Measurements from ENCODE around the gene TMEM100. TPM values are rescaled to one million over a fixed set of nuclear protein-coding genes. Genes with fewer than 3 reads are reported as not detected.
"Not testable (repeated sequence)": the region's sequence is repeated elsewhere in the genome, so short reads cannot be mapped to it uniquely, and the experiment has no call there.

Gene TMEM100
- total and polyA plus RNA-seq, 8 donors = 0.29 to 51.6 (median 26.1) TPM

- intact Hi-C loops (cut with DNase I; ENCODE audit: low total_unique reads) = no loop called here
- H3K9me3 ChIP-seq = no peaks in the 10 kb centered on the region
- peaks cover 0 to 9% (median 1%) of the 10 kb centered on the region in 4 donors for H3K4me1 ChIP-seq
- no peak for DNase-seq
- peak overlapping the region in 1 of 5 donors; percentile 69 for H3K27ac ChIP-seq
- TF ChIP-seq, protein P1, sequence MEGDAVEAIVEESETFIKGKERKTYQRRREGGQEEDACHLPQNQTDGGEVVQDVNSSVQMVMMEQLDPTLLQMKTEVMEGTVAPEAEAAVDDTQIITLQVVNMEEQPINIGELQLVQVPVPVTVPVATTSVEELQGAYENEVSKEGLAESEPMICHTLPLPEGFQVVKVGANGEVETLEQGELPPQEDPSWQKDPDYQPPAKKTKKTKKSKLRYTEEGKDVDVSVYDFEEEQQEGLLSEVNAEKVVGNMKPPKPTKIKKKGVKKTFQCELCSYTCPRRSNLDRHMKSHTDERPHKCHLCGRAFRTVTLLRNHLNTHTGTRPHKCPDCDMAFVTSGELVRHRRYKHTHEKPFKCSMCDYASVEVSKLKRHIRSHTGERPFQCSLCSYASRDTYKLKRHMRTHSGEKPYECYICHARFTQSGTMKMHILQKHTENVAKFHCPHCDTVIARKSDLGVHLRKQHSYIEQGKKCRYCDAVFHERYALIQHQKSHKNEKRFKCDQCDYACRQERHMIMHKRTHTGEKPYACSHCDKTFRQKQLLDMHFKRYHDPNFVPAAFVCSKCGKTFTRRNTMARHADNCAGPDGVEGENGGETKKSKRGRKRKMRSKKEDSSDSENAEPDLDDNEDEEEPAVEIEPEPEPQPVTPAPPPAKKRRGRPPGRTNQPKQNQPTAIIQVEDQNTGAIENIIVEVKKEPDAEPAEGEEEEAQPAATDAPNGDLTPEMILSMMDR (IDR thresholded peaks at IDR 0.05) = no peak
- TF ChIP-seq EP300 (IDR thresholded peaks at IDR 0.05) = no peak
- TF ChIP-seq POLR2A (IDR thresholded peaks at IDR 0.05) = no peak
- no peak for TF ChIP-seq POLR2AphosphoS5 (IDR thresholded peaks at IDR 0.05)
- no peaks in the 10 kb centered on the region for H3K36me3 ChIP-seq
- 71 to 82% (median 77%) methylated on average over 3 of the region's 3 CpGs for WGBS, 5 donors
- no peak overlapping the region for H3K4me3 ChIP-seq
- H3K27me3 ChIP-seq = no peaks in the 10 kb centered on the region
Observed at GRCh38 chr17:55673743-55674506, 48.7 kb downstream of the TMEM100 start.

DNA sequence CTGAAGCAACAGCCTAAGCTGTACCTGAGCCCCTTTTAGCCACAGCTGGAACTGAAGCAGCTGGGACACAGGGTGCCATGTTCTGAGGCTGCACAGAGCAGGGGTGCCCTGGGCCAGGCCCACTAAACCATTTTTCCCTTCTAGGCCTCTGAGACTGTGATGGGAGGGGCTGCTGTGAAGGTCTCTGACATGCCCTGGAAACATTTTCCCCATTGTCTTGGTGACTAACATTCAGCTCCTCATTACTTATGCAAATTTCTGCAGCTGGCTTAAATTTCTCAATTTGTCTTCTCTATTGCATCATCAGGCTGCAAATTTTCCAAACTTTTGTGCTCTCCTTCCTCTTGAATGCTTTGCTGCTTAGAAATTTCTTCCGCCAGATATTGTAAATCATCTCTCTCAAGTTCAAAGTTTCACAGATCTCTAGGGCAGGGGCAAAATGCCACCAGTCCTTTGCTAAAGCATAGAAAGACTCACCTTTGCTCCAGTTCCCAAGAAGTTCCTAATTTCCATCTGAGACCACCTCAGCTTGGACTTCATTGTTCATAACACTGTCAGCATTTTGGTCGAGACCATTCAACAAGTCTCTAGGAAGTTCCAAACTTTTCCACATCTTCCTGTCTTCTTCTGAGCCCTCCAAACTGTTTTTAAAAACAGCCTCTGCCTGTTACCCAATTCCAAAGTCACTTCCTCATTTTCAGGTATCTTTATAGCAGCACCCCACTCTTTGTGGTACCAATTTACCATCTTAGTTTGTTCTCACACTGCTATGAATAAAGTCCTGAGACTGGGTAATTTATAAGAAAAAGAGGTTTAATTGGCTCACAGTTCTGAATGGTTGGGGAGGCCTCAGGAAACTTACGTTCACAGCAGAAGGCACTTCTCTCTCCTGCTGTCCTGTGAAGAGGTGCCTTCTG lies 49.8 kb downstream of the TMEM100 start:
- no peaks in the 10 kb centered on the region for H3K36me3 ChIP-seq
- peaks cover 0 to 20% (median 4%) of the 10 kb centered on the region in 4 donors for H3K4me1 ChIP-seq
- intact Hi-C loops (cut with DNase I; ENCODE audit: low total_unique reads) = no loop called here
- H3K27ac ChIP-seq = peak overlapping the region in 4 of 5 donors; percentile 17 to 69 (median 37)
- no peak overlapping the region for H3K4me3 ChIP-seq
- H3K9me3 ChIP-seq = no peaks in the 10 kb centered on the region
- no peaks in the 10 kb centered on the region for H3K27me3 ChIP-seq
- TF ChIP-seq EP300 (IDR thresholded peaks at IDR 0.05) (no peak), POLR2AphosphoS5 (IDR thresholded peaks at IDR 0.05) (peak in 1 of 3 donors; percentile 25)
- DNase-seq = no peak
- WGBS, 5 donors = 66 to 80% (median 74%) methylated on average over 3 of the region's 3 CpGs

DNA sequence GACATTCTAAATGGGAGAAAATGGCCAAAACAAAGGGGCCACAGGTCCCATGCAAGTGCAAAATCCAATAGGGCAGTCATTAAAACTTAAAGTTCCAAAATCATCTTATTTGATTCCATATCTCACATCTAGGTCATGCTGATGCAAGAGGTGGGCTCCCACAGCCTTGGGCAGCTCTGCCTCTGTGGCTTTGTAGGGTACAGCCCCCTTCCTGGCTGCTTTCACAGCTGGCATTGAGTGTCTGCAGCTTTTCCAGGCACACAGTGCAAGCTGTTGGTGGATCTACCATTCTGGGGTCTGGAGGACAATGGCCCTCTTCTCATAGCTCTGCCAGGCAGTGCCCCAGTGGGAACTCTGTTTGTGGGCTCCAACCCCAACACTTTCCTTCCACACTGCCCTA lies 50.7 kb downstream of the TMEM100 start:
- intact Hi-C loops (cut with DNase I; ENCODE audit: low total_unique reads); H3K27me3 ChIP-seq; DNase-seq; H3K4me3 ChIP-seq; H3K36me3 ChIP-seq; H3K9me3 ChIP-seq: not testable (repeated sequence)
- Histone ChIP-seq H3K4me1 (peaks cover 0 to 28% (median 7%) of the 10 kb centered on the region in 4 donors), H3K27ac (peak overlapping the region in 3 of 5 donors; percentile 18 to 69 (median 56))

Other genes with a start within 250 kb of the TMEM100 start
- not detected for gene SMIM36, start 211.4 kb downstream of the TMEM100 start, total RNA-seq
- gene SMIM36, start 211.4 kb downstream of the TMEM100 start, polyA plus RNA-seq = not detected
- 10 to 100 TPM in 3 of 5 donors, 1 to 10 TPM in 2; 4.7 to 69.2 (median 23.1) TPM for gene PCTP, start 28.2 kb upstream of the TMEM100 start, total RNA-seq
- gene PCTP, start 28.2 kb upstream of the TMEM100 start, polyA plus RNA-seq = 10 to 100 TPM; 14.6 to 22.8 (median 22.5) TPM

Data from stomach (tissue), 9 donors.